Activated CD4-positive, CD25-positive, alpha-beta regulatory T cell treated with anti-CD3 and anti-CD28 coated beads, Interleukin-2, amount 50 U/mL, for 16 hours (primary cell): Measurements from ENCODE around the gene FBXO2.

Experiments used
- DNase-seq: peaks from one replicate; pipeline ENCODE4 v3.0.0-alpha.2; 2020; ENCODE audit warnings: low read depth, low spot score

The FBXO2 gene

GRCh38 chr1:11653101-11653860 lies 948 bp downstream of the FBXO2 start:
- DNase-seq: no peak

- DNase-seq: no peak
Observed at GRCh38 chr1:11652203-11652780, 1.9 kb downstream of the FBXO2 start.

- no peak for DNase-seq
Observed at GRCh38 chr1:11651017-11651416, 3.2 kb downstream of the FBXO2 start.

GRCh38 chr1:11650331-11650991 lies 3.8 kb downstream of the FBXO2 start:
- peak; percentile 51 for DNase-seq

GRCh38 chr1:11649624-11650330 lies 4.5 kb downstream of the FBXO2 start:
- no peak for DNase-seq

GRCh38 chr1:11649237-11649623 lies 5.0 kb downstream of the FBXO2 start:
- DNase-seq: no peak

- DNase-seq: no peak
Observed at GRCh38 chr1:11648732-11649158, 5.5 kb downstream of the FBXO2 start.

GRCh38 chr1:11648039-11648438 lies 6.2 kb downstream of the FBXO2 start:
- DNase-seq: no peak

- DNase-seq: no peak
Observed at GRCh38 chr1:11647333-11647732, 6.9 kb downstream of the FBXO2 start.

GRCh38 chr1:11646317-11646716 lies 7.9 kb downstream of the FBXO2 start:
- no peak for DNase-seq

GRCh38 chr1:11645670-11646265 lies 8.5 kb downstream of the FBXO2 start:
- DNase-seq: peak; percentile 55

GRCh38 chr1:11645270-11645669 lies 9.0 kb downstream of the FBXO2 start:
- DNase-seq: no peak

GRCh38 chr1:11643782-11644181 lies 10.4 kb downstream of the FBXO2 start:
- no peak for DNase-seq

- peak; percentile 34 for DNase-seq
Observed at GRCh38 chr1:11642418-11643017, 11.7 kb downstream of the FBXO2 start.

- no peak for DNase-seq
Observed at GRCh38 chr1:11641776-11642305, 12.4 kb downstream of the FBXO2 start.

GRCh38 chr1:11640944-11641343 lies 13.3 kb downstream of the FBXO2 start:
- no peak for DNase-seq

GRCh38 chr1:11640101-11640500 lies 14.1 kb downstream of the FBXO2 start:
- DNase-seq: no peak

GRCh38 chr1:11639372-11639771 lies 14.9 kb downstream of the FBXO2 start:
- no peak for DNase-seq

- no peak for DNase-seq
Observed at GRCh38 chr1:11638121-11638520, 16.1 kb downstream of the FBXO2 start.

GRCh38 chr1:11634365-11635192 lies 19.6 kb downstream of the FBXO2 start:
- DNase-seq: no peak
